Esophagus (tissue), 2 donors: ENCODE results near the gene UST. TPM values are rescaled to one million over a fixed set of nuclear protein-coding genes. Genes with fewer than 3 reads are reported as not detected.

Source experiments
- H3K27ac ChIP-seq, 2 donors: one replicate each; pipeline ENCODE4 v1.5.1; 2013; ENCODE audit warnings: low read depth in 2 of 2, mild to moderate bottlenecking in 2 of 2, inconsistent platforms in 1 of 2, low read length in 1 of 2, moderate library complexity in 1 of 2
- H3K27me3 ChIP-seq, 2 donors: one replicate each; pipeline ENCODE4 v1.6.1; 2013; ENCODE audit warnings: low read length in 2 of 2, control low read depth in 1 of 2, mild to moderate bottlenecking in 1 of 2; ENCODE audit not compliant: insufficient read depth in 2 of 2, control insufficient read depth in 1 of 2
- H3K36me3 ChIP-seq, 2 donors: one replicate each; pipeline ENCODE4 v1.6.1; 2013; ENCODE audit warnings: low read length in 1 of 2; ENCODE audit not compliant: control insufficient read depth in 2 of 2, insufficient read depth in 2 of 2
- H3K4me1 ChIP-seq, 2 donors: one replicate each; pipeline ENCODE4 v1.6.1; 2013; ENCODE audit warnings: low read length in 1 of 2; ENCODE audit not compliant: control insufficient read depth in 2 of 2, insufficient read depth in 2 of 2
- H3K4me3 ChIP-seq, 2 donors: one replicate each; pipeline ENCODE4 v1.5.1; 2013; ENCODE audit warnings: low read length in 2 of 2, mild to moderate bottlenecking in 2 of 2, low read depth in 1 of 2, moderate library complexity in 1 of 2
- H3K9me3 ChIP-seq, 2 donors: one replicate each; pipeline ENCODE4 v1.6.1; 2013; ENCODE audit warnings: mild to moderate bottlenecking in 2 of 2, low read depth in 1 of 2, low read length in 1 of 2, moderate library complexity in 1 of 2; ENCODE audit not compliant: control insufficient read depth in 2 of 2, insufficient read depth in 1 of 2
- whole genome bisulfite sequencing, 2 donors: extraction: QIAGEN DNeasy Blood & Tissue Kit; methylation state at CpG; one replicate each; pipeline ENCODE4 v1.1.7; 2013; 5-methylcytosine and 5-hydroxymethylcytosine counted together
- polyA plus RNA-seq, 2 donors: library from polyadenylated mRNA; stranded (reverse); fragments of 200-250 nt; gene quantifications; one replicate each; pipeline ENCODE4 v1.2.3, GENCODE V29; 2013
- donor health status: healthy with polysubstance abuse.
- donor health status: Bipolar disorder and iron deficiency.

The UST gene
- polyA plus RNA-seq, 2 donors, result 1.7 to 2.4 TPM

DNA sequence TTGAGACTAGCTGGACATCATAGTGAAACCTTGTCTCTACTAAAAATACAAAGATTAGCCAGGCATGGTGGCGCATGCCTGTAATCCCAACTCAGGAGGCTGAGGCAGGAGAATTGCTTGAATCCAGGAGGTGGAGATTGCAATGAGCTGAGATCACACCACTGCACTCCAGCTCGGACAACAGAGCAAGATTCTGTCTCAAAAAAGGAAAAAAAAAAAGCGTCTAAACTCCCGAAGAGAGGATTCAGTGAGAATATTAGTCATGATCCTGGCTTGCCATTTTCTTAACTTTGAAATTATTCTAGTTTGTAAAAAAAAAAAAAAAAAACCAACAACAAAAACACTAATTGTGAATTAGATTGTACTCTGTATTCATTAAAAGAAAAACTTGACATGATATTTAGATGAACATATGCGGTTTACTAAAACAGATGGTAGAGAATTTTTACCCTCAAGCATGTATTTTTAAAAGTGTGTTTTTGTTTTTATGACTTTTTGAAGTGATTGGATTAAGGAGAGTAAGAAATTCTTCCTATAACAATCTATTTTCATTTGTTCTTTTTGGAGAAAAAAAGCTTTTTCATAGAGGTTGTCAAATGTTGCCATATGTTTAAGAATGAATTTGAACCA, 80.7 kb downstream of the UST start:
- Histone ChIP-seq H3K4me3 (no peak overlapping the region), H3K4me1 (no peaks in the 10 kb centered on the region), H3K27ac (no peak overlapping the region), H3K36me3 (no peaks in the 10 kb centered on the region), H3K27me3 (no peaks in the 10 kb centered on the region), H3K9me3 (no peaks in the 10 kb centered on the region)
- WGBS, 2 donors, result 88 to 89% methylated on average over 5 of the region's 5 CpGs

- Histone ChIP-seq H3K4me1 (no peaks in the 10 kb centered on the region), H3K9me3 (no peaks in the 10 kb centered on the region), H3K4me3 (no peak overlapping the region), H3K27ac (no peak overlapping the region), H3K27me3 (no peaks in the 10 kb centered on the region), H3K36me3 (no peaks in the 10 kb centered on the region)
- 93 to 97% methylated on average over 4 of the region's 4 CpGs for WGBS, 2 donors
These were observed 81.2 kb downstream of the UST start for GRCh38 chr6:148828047-148828446.

DNA sequence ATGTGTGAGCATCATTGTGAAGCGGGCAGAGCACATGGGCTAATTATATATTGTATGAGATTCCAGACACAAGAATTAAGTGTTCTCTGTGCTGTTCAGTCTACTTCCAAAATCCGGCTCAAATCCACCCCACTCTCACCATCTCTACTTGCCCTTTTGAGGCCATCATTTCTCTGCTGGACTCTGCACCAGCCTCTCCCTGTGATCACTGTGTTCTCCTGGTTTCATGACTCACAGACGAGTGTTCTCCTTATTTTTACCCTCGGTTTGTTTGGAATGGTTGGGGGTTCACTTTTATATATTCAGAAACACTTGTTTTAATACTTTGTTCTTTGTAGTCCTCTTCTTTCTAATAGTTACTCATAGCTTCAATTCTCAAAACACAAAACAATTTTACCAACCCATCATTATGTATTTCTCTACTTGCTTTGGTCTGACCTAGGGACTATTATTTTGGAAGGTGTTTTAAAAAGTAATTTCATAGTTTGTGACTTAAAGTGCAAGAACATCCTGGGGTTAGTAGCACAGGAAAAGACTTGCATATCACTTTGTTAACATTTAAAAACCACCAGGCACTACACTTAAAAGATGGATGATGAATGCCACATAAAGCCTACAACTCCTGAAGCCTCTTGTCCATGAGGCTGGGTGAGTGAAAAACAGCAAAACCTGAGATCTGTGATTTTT, 82.7 kb downstream of the UST start:
- Histone ChIP-seq H3K27me3 (no peaks in the 10 kb centered on the region), H3K4me3 (no peak overlapping the region), H3K4me1 (no peaks in the 10 kb centered on the region), H3K9me3 (no peaks in the 10 kb centered on the region), H3K36me3 (no peaks in the 10 kb centered on the region), H3K27ac (no peak overlapping the region)
- WGBS, 2 donors, result 88 to 91% methylated on average over 4 of the region's 4 CpGs

GRCh38 chr6:148830614-148831013, 83.8 kb downstream of the UST start:
- Histone ChIP-seq H3K27me3 (no peaks in the 10 kb centered on the region), H3K36me3 (no peaks in the 10 kb centered on the region), H3K4me3 (no peak overlapping the region), H3K27ac (no peak overlapping the region), H3K9me3 (no peaks in the 10 kb centered on the region), H3K4me1 (no peaks in the 10 kb centered on the region)
- 80% methylated on average over 3 of the region's 3 CpGs for WGBS, 2 donors

- no peak overlapping the region for H3K4me3 ChIP-seq
- H3K9me3 ChIP-seq, result no peaks in the 10 kb centered on the region
- no peaks in the 10 kb centered on the region for H3K36me3 ChIP-seq
- H3K27ac ChIP-seq, result no peak overlapping the region
- H3K27me3 ChIP-seq, result no peaks in the 10 kb centered on the region
- H3K4me1 ChIP-seq, result no peaks in the 10 kb centered on the region
- 76 to 78% methylated on average over 6 of the region's 6 CpGs for WGBS, 2 donors
These were observed 84.2 kb downstream of the UST start for GRCh38 chr6:148831064-148831463.

DNA sequence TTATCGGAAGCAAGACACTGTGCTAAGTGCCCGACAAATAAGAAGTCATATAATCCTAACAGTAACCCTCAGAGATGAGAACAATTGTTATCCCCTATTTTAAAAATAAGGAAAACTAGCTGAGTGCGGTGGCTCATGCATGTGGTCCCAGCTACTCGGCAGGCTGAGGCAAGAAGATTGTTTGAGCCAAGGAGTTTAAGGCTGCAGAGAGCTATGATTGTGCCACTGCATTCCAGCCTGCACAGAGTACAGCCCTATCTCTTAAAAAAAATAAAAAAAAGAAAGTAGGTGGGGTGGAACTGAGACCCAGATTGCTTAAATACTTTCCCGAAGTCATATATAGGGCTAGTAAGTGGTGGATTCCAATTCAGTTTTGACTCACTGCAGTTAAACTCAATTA, 84.7 kb downstream of the UST start:
- WGBS, 2 donors, result 48 to 64% methylated on average over 5 of the region's 5 CpGs
- H3K9me3 ChIP-seq, result no peaks in the 10 kb centered on the region
- no peak overlapping the region for H3K4me3 ChIP-seq
- no peaks in the 10 kb centered on the region for H3K4me1 ChIP-seq
- H3K27ac ChIP-seq, result no peak overlapping the region
- H3K27me3 ChIP-seq, result no peaks in the 10 kb centered on the region
- H3K36me3 ChIP-seq, result no peaks in the 10 kb centered on the region

GRCh38 chr6:148835920-148836441, 89.2 kb downstream of the UST start:
- no peak overlapping the region for H3K4me3 ChIP-seq
- H3K36me3 ChIP-seq, result no peaks in the 10 kb centered on the region
- H3K27me3 ChIP-seq, result no peaks in the 10 kb centered on the region
- no peaks in the 10 kb centered on the region for H3K9me3 ChIP-seq
- H3K4me1 ChIP-seq, result no peaks in the 10 kb centered on the region
- WGBS, 2 donors, result 17 to 30% methylated on average over 7 of the region's 7 CpGs
- H3K27ac ChIP-seq, result no peak overlapping the region

GRCh38 chr6:148836751-148837150, 89.9 kb downstream of the UST start:
- Histone ChIP-seq H3K27ac (no peak overlapping the region), H3K27me3 (no peaks in the 10 kb centered on the region), H3K9me3 (no peaks in the 10 kb centered on the region), H3K4me3 (no peak overlapping the region), H3K36me3 (no peaks in the 10 kb centered on the region), H3K4me1 (no peaks in the 10 kb centered on the region)
- 92 to 96% methylated on average over 2 of the region's 2 CpGs for WGBS, 2 donors

DNA sequence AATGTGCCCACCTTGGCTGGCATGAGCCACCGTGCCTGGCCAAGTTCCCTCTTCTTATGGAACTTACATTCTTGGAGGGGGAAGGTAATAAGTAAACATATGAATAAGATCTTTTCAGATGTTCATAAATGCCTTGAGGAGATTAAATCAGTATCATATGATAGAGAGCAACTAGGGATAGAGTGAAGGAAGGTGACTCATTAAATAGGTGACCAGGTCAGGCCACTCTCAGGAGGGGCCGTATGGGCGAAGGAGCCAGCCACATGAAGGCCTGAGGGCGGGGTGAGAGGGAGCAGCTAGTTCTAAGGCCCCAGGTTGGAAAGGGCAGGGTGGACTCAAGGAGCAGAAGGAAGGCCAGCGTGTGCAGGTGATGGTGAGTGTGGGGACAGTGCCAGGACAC, 91.1 kb downstream of the UST start:
- 81 to 82% methylated on average over 5 of the region's 5 CpGs for WGBS, 2 donors
- Histone ChIP-seq H3K27ac (no peak overlapping the region), H3K4me1 (no peaks in the 10 kb centered on the region), H3K36me3 (no peaks in the 10 kb centered on the region), H3K9me3 (no peaks in the 10 kb centered on the region), H3K27me3 (no peaks in the 10 kb centered on the region), H3K4me3 (no peak overlapping the region)

- WGBS, 2 donors, result 78 to 88% methylated on average over 3 of the region's 3 CpGs
These were observed 92.2 kb downstream of the UST start for GRCh38 chr6:148839044-148839443.

More at GRCh38 chr6:148839044-148839443, 92.2 kb downstream of the UST start:
- no peak overlapping the region for H3K27ac ChIP-seq
- H3K9me3 ChIP-seq, result no peaks in the 10 kb centered on the region
- no peak overlapping the region for H3K4me3 ChIP-seq
- H3K27me3 ChIP-seq, result no peaks in the 10 kb centered on the region
- no peaks in the 10 kb centered on the region for H3K4me1 ChIP-seq
- no peaks in the 10 kb centered on the region for H3K36me3 ChIP-seq
